Ovary (tissue), 9 donors: ENCODE results near the gene TOB2. TPM values are rescaled to one million over a fixed set of nuclear protein-coding genes. Genes with fewer than 3 reads are reported as not detected.
"Not testable (repeated sequence)": the region's sequence is repeated elsewhere in the genome, so short reads cannot be mapped to it uniquely, and the experiment has no call there.

Experiments
- DNase-seq, 5 donors: peaks; one replicate each; pipeline ENCODE4 v3.0.0-alpha.2; 2019 to 2020
- H3K27ac ChIP-seq, 2 donors: fragments of 200-600 bp; one replicate each; pipeline versions ENCODE4 v1.5.1 to v1.8.0; 2019 to 2022
- H3K27me3 ChIP-seq: fragments of 200-600 bp; one replicate; pipeline ENCODE4 v1.8.0; 2022
- H3K36me3 ChIP-seq: fragments of 200-600 bp; sonication (generic); one replicate; pipeline ENCODE4 v1.5.1; 2019
- H3K4me1 ChIP-seq: one replicate; pipeline ENCODE4 v1.8.1; 2013; ENCODE audit warnings: mild to moderate bottlenecking, moderate library complexity; ENCODE audit not compliant: insufficient read depth
- H3K4me3 ChIP-seq: fragments of 200-600 bp; sonication (generic); one replicate; pipeline ENCODE4 v1.5.1; 2017
- H3K9me3 ChIP-seq, 2 donors: fragments of 200-600 bp in 1 of 2; sonication (generic) in 1 of 2; one replicate each; pipeline versions ENCODE4 v1.5.1 to v1.8.1; 2013 to 2019; ENCODE audit warnings: mild to moderate bottlenecking in 1 of 2, moderate library complexity in 1 of 2
- EP300 ChIP-seq: sonication (generic); formaldehyde crosslinking; IDR thresholded peaks from one replicate; pipeline ENCODE4 v1.6.1; 2017; ENCODE audit warnings: antibody characterized with exemption
- POLR2A ChIP-seq: fragments of 450-650 bp; IDR thresholded peaks from one replicate; pipeline ENCODE4 v1.6.1; 2017; ENCODE audit warnings: antibody characterized with exemption, mild to moderate bottlenecking, moderate library complexity
- WGBS, 3 donors: extraction: QIAGEN DNeasy Blood & Tissue Kit in 1 of 3; methylation state at CpG; one replicate each; pipeline versions ENCODE4 v1.1.5 to v1.1.7; 2013 to 2017; 5-methylcytosine and 5-hydroxymethylcytosine counted together
- intact Hi-C, 4 donors: fragments of 100-400 bp; cut with DNase I; formaldehyde crosslinking; loops; one replicate each; pipeline versions ENCODE4 v1.11.0 to v1.15.1; 2022 to 2023
- polyA plus RNA-seq, 2 donors: library from polyadenylated mRNA; stranded (reverse); fragments of 200-250 nt in 1 of 2; fragments of 350-450 nt in 1 of 2; fragmentation: Illumina TruSeq in 1 of 2; extraction: RNeasy Lipid Tissue Mini Kit (QIAGEN cat#74804) in 1 of 2; gene quantifications; one replicate each; pipeline ENCODE4 v1.2.3, GENCODE V29; 2013 to 2014
- total RNA-seq, 7 donors: library from RNA; depleted of rRNA in 2 of 7; stranded (reverse); fragments of >200 nt in 2 of 7; fragmentation: NEBNext Ultra II Directional in 3 of 7; extraction: Animal tissue kit (Norgen Biotek cat#: 25700) in 3 of 7; gene quantifications; one replicate each; pipeline versions ENCODE4 v1.1.0 to v1.2.4, GENCODE V29; 2016 to 2023
- TF ChIP-seq, protein P1 (sequence below), 3 donors: fragments of 450-650 bp in 2 of 3; fragments of 200-600 bp in 1 of 3; IDR thresholded peaks; one replicate each; pipeline versions ENCODE4 v1.5.1 to v1.8.0; 2016 to 2022; ENCODE audit warnings: antibody characterized with exemption in 3 of 3, mild to moderate bottlenecking in 1 of 3
- donor health status: DM: no; HTN: no; CAD: no; lungs with moderate emphysema.
- donor health status: DM: no; HTN: no; CAD: no.
- donor health status: Bipolar disorder and iron deficiency.
- donor health status: DM: yes; HTN: yes; CAD: no.
- donor health status: DM: no; HTN: no; CAD: no.
- donor health status: DM: yes; HTN: yes; CAD: no.

The TOB2 gene
- total and polyA plus RNA-seq, 9 donors = 22.8 to 110 (median 57.7) TPM

DNA sequence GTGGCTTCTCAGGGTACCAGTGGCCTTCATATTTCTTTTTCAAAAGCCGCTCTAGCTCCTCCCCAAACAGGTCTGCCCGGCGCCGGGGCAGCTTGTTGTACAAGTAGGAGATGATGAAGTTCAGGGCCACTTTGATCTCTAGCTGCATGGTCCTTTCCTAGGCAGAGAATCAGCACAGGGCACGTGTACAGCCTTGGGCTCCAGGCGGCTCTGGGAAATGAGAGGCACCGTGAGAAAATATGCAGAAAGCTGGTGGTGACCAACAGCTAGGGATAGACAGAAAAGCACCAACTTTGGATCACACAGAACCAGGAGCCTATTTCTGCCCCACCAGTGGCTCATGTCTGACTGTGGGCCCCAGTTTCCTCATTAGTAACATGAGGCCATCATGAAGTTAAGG is 9.4 kb downstream of the TOB2 start:
- 82 to 87% (median 85%) methylated on average over 7 of the region's 7 CpGs for WGBS, 3 donors
- Histone ChIP-seq H3K4me3 (no peak overlapping the region), H3K27me3 (no peaks in the 10 kb centered on the region), H3K36me3 (no peaks in the 10 kb centered on the region), H3K9me3 (no peaks in the 10 kb centered on the region), H3K27ac (no peak overlapping the region), H3K4me1 (peaks cover 2% of the 10 kb centered on the region)
- intact Hi-C loops = no loop called here
- no peak for DNase-seq
- no peak for TF ChIP-seq EP300
- TF ChIP-seq POLR2A = no peak
- TF ChIP-seq, protein P1, sequence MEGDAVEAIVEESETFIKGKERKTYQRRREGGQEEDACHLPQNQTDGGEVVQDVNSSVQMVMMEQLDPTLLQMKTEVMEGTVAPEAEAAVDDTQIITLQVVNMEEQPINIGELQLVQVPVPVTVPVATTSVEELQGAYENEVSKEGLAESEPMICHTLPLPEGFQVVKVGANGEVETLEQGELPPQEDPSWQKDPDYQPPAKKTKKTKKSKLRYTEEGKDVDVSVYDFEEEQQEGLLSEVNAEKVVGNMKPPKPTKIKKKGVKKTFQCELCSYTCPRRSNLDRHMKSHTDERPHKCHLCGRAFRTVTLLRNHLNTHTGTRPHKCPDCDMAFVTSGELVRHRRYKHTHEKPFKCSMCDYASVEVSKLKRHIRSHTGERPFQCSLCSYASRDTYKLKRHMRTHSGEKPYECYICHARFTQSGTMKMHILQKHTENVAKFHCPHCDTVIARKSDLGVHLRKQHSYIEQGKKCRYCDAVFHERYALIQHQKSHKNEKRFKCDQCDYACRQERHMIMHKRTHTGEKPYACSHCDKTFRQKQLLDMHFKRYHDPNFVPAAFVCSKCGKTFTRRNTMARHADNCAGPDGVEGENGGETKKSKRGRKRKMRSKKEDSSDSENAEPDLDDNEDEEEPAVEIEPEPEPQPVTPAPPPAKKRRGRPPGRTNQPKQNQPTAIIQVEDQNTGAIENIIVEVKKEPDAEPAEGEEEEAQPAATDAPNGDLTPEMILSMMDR (IDR thresholded peaks at IDR 0.05) = no peak

DNA sequence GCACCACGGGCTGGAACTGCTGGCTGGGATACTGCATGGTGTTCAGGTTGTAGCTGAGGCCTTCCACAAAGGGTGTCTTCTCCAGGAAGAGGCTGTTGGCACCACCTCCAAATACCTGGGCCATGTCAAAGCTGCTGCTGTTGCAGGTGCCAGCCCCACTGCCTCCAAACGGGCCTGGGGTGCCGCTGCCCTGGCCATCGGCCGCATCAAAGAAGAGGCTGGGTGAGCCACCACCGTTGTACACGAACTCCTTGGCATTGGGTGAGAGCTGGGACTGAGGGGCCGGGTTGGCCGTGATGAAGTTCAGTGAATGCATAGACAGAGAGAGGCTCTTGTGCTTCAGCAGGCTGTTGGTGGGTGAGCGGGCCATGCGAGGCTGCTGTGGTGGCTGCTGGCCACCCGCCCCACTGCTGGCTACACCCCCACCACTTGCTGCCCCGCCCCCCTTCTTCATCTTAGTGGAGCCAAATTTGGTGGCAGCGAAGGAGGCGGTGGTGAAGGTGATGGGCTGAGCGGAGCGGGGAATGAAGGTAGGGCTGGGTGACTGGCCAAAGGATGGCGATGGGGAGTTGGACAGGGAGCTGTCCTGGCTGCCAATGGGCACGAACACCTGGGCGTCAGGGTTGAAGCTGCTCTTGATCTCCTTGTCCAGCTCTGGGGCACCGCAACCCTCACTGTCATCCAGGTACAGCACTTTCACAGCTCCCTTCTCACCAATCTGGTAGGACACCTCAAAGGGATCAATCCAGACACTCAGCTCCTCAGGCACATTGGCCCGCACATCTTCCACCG is 10.1 kb downstream of the TOB2 start:
- TF ChIP-seq EP300 (no peak), POLR2A (no peak)
- TF ChIP-seq, protein P1 (IDR thresholded peaks at IDR 0.05) = no peak
- Histone ChIP-seq H3K27ac (no peak overlapping the region), H3K9me3 (no peaks in the 10 kb centered on the region), H3K4me1 (peaks cover 2% of the 10 kb centered on the region), H3K27me3 (no peaks in the 10 kb centered on the region), H3K36me3 (no peaks in the 10 kb centered on the region), H3K4me3 (no peak overlapping the region)
- intact Hi-C loops = no loop called here
- DNase-seq = no peak
- WGBS, 3 donors = 79 to 80% (median 80%) methylated on average over 23 of the region's 23 CpGs

DNA sequence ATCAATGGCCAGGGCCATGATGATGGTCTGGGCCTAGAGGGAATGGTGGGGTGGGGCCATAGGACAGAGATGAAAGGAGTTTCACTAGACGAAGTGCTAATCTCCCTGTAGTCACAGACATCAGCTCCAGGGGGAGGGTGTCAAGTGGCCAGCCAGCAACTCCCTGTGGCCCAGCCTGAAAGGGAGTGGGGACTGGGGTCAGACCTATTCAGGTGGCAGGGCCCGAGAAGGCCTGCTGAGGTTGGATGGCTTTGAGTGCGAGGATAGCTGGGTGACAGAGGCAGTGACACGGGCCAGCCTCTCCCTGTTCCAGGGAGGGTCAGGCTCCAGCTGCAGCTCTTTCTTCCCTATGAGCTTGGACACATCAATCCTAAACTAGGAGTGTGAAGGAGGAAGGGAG is 11.0 kb downstream of the TOB2 start:
- no peak for DNase-seq
- intact Hi-C loops = no loop called here
- peaks cover 2% of the 10 kb centered on the region for H3K4me1 ChIP-seq
- no peaks in the 10 kb centered on the region for H3K9me3 ChIP-seq
- 56 to 63% (median 62%) methylated on average over 4 of the region's 4 CpGs for WGBS, 3 donors
- H3K27me3 ChIP-seq = no peaks in the 10 kb centered on the region
- TF ChIP-seq POLR2A (no peak), EP300 (no peak)
- TF ChIP-seq, protein P1 (IDR thresholded peaks at IDR 0.05) = no peak
- H3K4me3 ChIP-seq = no peak overlapping the region
- H3K36me3 ChIP-seq = no peaks in the 10 kb centered on the region
- no peak overlapping the region for H3K27ac ChIP-seq

DNA sequence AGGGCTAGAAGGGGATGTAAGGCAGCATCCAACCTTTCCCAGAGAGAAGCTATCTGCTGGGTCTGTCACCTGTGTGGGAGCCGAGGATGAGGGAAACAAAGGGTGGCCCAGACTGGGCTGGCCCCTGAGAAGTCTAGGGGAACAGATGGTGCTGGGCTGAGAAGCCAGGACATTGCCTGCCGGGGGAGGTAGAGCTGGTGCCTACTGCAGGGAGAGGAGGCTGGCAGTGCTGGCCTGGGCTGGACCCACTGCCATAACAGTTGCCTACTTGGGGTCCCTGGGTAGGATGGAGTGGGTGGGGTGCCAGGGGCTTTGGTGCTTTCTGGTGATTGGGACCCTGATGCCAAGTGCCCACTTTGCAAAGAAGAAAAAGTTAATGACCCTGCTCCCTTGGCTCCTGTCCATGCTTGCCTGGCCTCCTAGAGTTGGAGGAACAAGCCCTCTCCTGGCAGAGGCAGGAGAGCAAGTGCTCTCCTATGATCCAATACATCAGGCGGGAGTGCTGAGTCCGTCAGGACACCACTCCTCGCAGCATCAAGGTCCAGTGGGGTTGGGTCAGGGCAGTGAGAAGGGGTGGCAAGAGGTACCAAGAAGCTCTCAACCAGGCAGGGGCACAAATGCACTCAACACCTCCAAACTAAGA is 12.1 kb downstream of the TOB2 start:
- H3K27ac ChIP-seq, H3K36me3 ChIP-seq, H3K27me3 ChIP-seq, H3K4me3 ChIP-seq, intact Hi-C loops, DNase-seq, H3K4me1 ChIP-seq, H3K9me3 ChIP-seq: not testable (repeated sequence)
- WGBS, 3 donors = 76 to 78% (median 76%) methylated on average over 5 of the region's 5 CpGs

DNA sequence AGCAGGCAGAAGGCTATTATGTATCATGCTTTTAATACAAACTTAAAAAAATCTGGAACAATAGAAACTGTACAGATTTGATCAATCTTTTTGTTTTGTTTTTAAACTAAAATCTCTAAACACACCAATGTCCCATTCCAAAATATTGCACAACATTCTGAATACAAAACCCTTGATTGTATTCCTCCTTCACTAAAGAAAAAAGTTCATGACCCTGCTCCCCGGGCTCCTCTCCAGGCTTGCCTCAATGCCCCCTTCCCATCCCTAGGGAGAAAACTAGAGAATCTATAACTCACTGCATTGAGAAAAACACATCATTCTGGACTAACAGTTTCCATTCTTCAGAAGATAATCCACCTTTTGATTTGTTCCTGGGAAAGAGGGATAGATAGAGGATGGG is 13.1 kb downstream of the TOB2 start:
- H3K4me1 ChIP-seq, H3K27me3 ChIP-seq, H3K27ac ChIP-seq, H3K36me3 ChIP-seq, intact Hi-C loops, H3K4me3 ChIP-seq, H3K9me3 ChIP-seq, DNase-seq: not testable (repeated sequence)
- WGBS, 3 donors = 70 to 83% (median 74%) methylated on average over 1 of the region's 1 CpG
